CD14-positive monocyte (primary cell): ENCODE results near the gene GRPR. TPM values are rescaled to one million over a fixed set of nuclear protein-coding genes. Genes with fewer than 3 reads are reported as not detected.

Experiments used
- DNase-seq, 3 donors: peaks; one replicate each; pipeline ENCODE4 v3.0.0-alpha.2; 2011 to 2022
- H2AFZ ChIP-seq: 2 replicates; pipeline ENCODE4 v1.6.0; 2012; ENCODE audit warnings: mild to moderate bottlenecking, low read depth, low read length, inconsistent platforms; ENCODE audit not compliant: insufficient read depth, poor library complexity, severe bottlenecking
- H3K27ac ChIP-seq, 2 donors: 1 replicate in 1 of 2; 2 replicates in 1 of 2; pipeline ENCODE4 v1.5.1; 2012 to 2013; ENCODE audit warnings: low read length in 2 of 2, control low read depth in 1 of 2, inconsistent platforms in 1 of 2, low read depth in 1 of 2, mild to moderate bottlenecking in 1 of 2
- H3K27me3 ChIP-seq, 2 donors: one replicate each; pipeline versions ENCODE4 v1.6.0 to v1.6.1; 2011 to 2013; ENCODE audit warnings: low read length in 2 of 2; ENCODE audit not compliant: control insufficient read depth in 2 of 2, insufficient read depth in 2 of 2
- H3K36me3 ChIP-seq, 2 donors: replicated peaks in 1 of 2; 1 replicate in 1 of 2; 2 replicates in 1 of 2; pipeline versions ENCODE4 v1.5.1 to v1.6.1; 2012 to 2013; ENCODE audit warnings: low read length in 2 of 2, control low read depth in 1 of 2, inconsistent platforms in 1 of 2, mild to moderate bottlenecking in 1 of 2; ENCODE audit not compliant: insufficient read depth in 2 of 2, control insufficient read depth in 1 of 2
- H3K4me1 ChIP-seq, 2 donors: 1 replicate in 1 of 2; 2 replicates in 1 of 2; pipeline versions ENCODE4 v1.5.1 to v1.6.1; 2012 to 2013; ENCODE audit warnings: low read length in 2 of 2, control low read depth in 1 of 2, inconsistent platforms in 1 of 2, mild to moderate bottlenecking in 1 of 2, moderate library complexity in 1 of 2; ENCODE audit not compliant: insufficient read depth in 2 of 2, control insufficient read depth in 1 of 2
- H3K4me2 ChIP-seq: replicated peaks from 2 replicates; pipeline ENCODE3; 2012; ENCODE audit warnings: low read length, moderate library complexity, mild to moderate bottlenecking; ENCODE audit not compliant: poor library complexity, severe bottlenecking; ENCODE audit errors: extremely low read depth
- H3K4me3 ChIP-seq, 3 experiments: fragments of 200-600 bp in 1 of 3; sonication (generic) in 1 of 3; replicated peaks in 1 of 3; 1 replicate in 2 of 3; 2 replicates in 1 of 3; pipeline ENCODE4 v1.5.1; 2011 to 2013; ENCODE audit warnings: low read length in 3 of 3, mild to moderate bottlenecking in 3 of 3, control low read depth in 2 of 3, low read depth in 2 of 3, inconsistent platforms in 1 of 3, moderate library complexity in 1 of 3
- H3K79me2 ChIP-seq: 2 replicates; pipeline ENCODE4 v1.6.0; 2012; ENCODE audit warnings: mild to moderate bottlenecking, control low read depth, inconsistent platforms, low read length, moderate library complexity; ENCODE audit not compliant: insufficient read depth
- H3K9ac ChIP-seq: 2 replicates; pipeline ENCODE4 v1.6.0; 2017; ENCODE audit warnings: low read length, mild to moderate bottlenecking; ENCODE audit not compliant: insufficient read depth, poor library complexity, severe bottlenecking
- H3K9me3 ChIP-seq, 2 donors: replicated peaks in 1 of 2; 1 replicate in 1 of 2; 2 replicates in 1 of 2; pipeline versions ENCODE4 v1.5.1 to v1.6.1; 2012 to 2013; ENCODE audit warnings: low read length in 2 of 2, control low read depth in 1 of 2; ENCODE audit not compliant: control insufficient read depth in 1 of 2, insufficient read depth in 1 of 2
- H4K20me1 ChIP-seq: 2 replicates; pipeline ENCODE4 v1.6.0; 2012; ENCODE audit warnings: mild to moderate bottlenecking, low read length, control low read depth, moderate library complexity; ENCODE audit not compliant: insufficient read depth
- H3K27ac Mint-ChIP-seq, 7 donors: one replicate each; pipeline ENCODE4 v1.8.0; 2020; ENCODE audit warnings: mild to moderate bottlenecking in 7 of 7, mixed read lengths in 7 of 7, moderate library complexity in 6 of 7, inconsistent platforms in 2 of 7
- H3K27me3 Mint-ChIP-seq, 3 donors: one replicate each; pipeline ENCODE4 v1.8.0; 2021 to 2022; ENCODE audit warnings: low read depth in 3 of 3, mild to moderate bottlenecking in 3 of 3, mixed read lengths in 3 of 3, moderate library complexity in 3 of 3, inconsistent platforms in 1 of 3
- H3K36me3 Mint-ChIP-seq, 2 donors: one replicate each; pipeline ENCODE4 v1.8.0; 2020; ENCODE audit warnings: mixed read lengths in 2 of 2, inconsistent platforms in 1 of 2, mild to moderate bottlenecking in 1 of 2
- H3K4me1 Mint-ChIP-seq: one replicate; pipeline ENCODE4 v1.8.0; 2020; ENCODE audit warnings: mild to moderate bottlenecking, mixed read lengths
- H3K4me3 Mint-ChIP-seq, 2 donors: one replicate each; pipeline ENCODE4 v1.8.0; 2020; ENCODE audit warnings: mild to moderate bottlenecking in 2 of 2, mixed read lengths in 2 of 2, moderate library complexity in 1 of 2
- H3K9me3 Mint-ChIP-seq, 7 donors: one replicate each; pipeline ENCODE4 v1.8.0; 2020 to 2022; ENCODE audit warnings: mixed read lengths in 7 of 7, mild to moderate bottlenecking in 6 of 7, moderate library complexity in 6 of 7, inconsistent platforms in 2 of 7
- WGBS: methylation state at CpG from one replicate; pipeline ENCODE4 v1.1.5; 2013; ENCODE audit warnings: missing lambda C conversion rate; ENCODE audit not compliant: insufficient coverage; 5-methylcytosine and 5-hydroxymethylcytosine counted together
- intact Hi-C, 2 donors: fragments of 100-400 bp; cut with micrococcal nuclease; formaldehyde crosslinking; loops; one replicate each; pipeline versions ENCODE4 v1.15.0 to v1.15.1; 2023
- polyA plus RNA-seq, 3 donors: library from polyadenylated mRNA; depleted of rRNA in 1 of 3; unstranded in 2 of 3; stranded (reverse) in 1 of 3; fragments of 300-500 nt in 2 of 3; fragments of >200 nt in 1 of 3; fragmentation: Illumina TruSeq in 2 of 3; gene quantifications; 1 replicate in 2 of 3; 2 replicates in 1 of 3; pipeline ENCODE4 v1.2.3, GENCODE V29; 2012 to 2021
- TF ChIP-seq, protein P1 (sequence below): fragments of 200-600 bp; IDR thresholded peaks from one replicate; pipeline ENCODE4 v1.8.0; 2022; ENCODE audit warnings: antibody characterized with exemption, mild to moderate bottlenecking

Gene GRPR
- polyA plus RNA-seq, 3 donors, result 0.35 to 0.55 (median 0.46) TPM

DNA sequence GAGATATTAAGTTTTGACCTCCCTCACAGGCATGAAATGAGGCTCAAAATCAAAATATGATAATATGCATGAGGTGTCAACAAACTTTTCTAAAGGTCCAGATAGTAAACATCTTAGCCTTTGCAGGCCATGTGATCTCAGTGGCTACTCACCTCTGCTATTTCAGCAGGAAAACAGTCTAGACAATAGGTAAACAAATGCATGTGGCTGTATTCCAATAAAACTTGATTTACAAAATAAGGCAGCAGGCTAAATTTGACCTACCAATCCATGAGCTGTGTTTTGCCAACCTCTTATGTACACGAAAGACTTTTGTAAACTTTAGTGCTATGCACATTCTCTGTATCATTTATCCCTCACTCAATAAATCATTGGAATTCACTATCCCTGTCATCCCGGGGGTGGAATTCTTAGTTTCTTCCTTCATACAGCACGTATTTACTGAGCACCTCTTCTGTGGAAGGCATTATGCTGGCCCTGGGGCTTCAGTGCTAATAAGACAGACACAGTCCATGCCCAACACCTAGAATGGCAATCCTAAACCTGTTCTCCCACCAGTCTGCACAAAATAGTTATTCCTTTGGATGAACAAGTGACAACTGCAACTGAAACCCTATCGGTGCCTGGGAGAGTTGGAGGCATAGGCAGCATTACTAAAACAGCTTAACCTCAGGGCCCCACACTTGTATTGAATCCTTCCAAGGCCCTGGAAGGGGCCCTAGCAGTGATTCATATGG lies 63.8 kb downstream of the GRPR start:
- Mint-ChIP-seq H3K27ac (no peak overlapping the region), H3K4me1 (peaks cover 11% of the 10 kb centered on the region), H3K9me3 (peaks cover 0 to 12% (median 4%) of the 10 kb centered on the region in 7 donors), H3K27me3 (peaks cover 2 to 30% (median 3%) of the 10 kb centered on the region in 3 donors), H3K36me3 (peaks cover 0 to 3% of the 10 kb centered on the region in 2 donors), H3K4me3 (no peak overlapping the region)
- Histone ChIP-seq H3K36me3 (no peaks in the 10 kb centered on the region), H4K20me1 (no peaks in the 10 kb centered on the region), H3K4me1 (peaks cover 15 to 16% of the 10 kb centered on the region in 2 donors), H3K27ac (no peak overlapping the region), H3K4me2 (no peak overlapping the region), H3K79me2 (no peaks in the 10 kb centered on the region), H3K9me3 (no peaks in the 10 kb centered on the region), H3K27me3 (peaks cover 0 to 37% of the 10 kb centered on the region in 2 donors), H2AFZ (no peak overlapping the region), H3K4me3 (no peak overlapping the region), H3K9ac (no peak overlapping the region)
- no peak for DNase-seq
- intact Hi-C loops, result no loop called here
- TF ChIP-seq, protein P1, sequence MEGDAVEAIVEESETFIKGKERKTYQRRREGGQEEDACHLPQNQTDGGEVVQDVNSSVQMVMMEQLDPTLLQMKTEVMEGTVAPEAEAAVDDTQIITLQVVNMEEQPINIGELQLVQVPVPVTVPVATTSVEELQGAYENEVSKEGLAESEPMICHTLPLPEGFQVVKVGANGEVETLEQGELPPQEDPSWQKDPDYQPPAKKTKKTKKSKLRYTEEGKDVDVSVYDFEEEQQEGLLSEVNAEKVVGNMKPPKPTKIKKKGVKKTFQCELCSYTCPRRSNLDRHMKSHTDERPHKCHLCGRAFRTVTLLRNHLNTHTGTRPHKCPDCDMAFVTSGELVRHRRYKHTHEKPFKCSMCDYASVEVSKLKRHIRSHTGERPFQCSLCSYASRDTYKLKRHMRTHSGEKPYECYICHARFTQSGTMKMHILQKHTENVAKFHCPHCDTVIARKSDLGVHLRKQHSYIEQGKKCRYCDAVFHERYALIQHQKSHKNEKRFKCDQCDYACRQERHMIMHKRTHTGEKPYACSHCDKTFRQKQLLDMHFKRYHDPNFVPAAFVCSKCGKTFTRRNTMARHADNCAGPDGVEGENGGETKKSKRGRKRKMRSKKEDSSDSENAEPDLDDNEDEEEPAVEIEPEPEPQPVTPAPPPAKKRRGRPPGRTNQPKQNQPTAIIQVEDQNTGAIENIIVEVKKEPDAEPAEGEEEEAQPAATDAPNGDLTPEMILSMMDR, result no peak
- WGBS, result no CpG with 5 or more reads among the region's 4 CpGs

DNA sequence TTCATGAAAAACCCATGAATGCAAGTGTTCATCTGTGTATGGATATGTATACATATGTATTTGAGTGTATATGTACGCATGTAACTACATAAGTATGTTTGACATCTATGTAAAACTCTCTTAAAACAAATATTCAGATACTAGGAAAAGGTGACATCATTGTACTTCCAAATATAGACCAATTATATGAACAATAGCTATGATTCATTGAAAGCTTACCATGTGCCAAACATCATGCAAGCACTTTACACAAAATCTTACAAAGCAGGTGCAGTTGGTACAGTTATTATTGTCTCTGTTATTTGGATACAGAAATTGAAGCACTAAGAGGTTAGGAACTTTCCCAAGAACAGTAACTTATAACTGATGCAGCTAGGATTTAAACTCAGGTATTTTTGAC lies 65.3 kb downstream of the GRPR start:
- Histone ChIP-seq H3K9me3 (no peaks in the 10 kb centered on the region), H3K4me2 (no peak overlapping the region), H2AFZ (no peak overlapping the region), H3K79me2 (no peaks in the 10 kb centered on the region), H3K4me1 (peaks cover 15 to 16% of the 10 kb centered on the region in 2 donors), H4K20me1 (no peaks in the 10 kb centered on the region), H3K27me3 (peaks cover 0 to 45% of the 10 kb centered on the region in 2 donors), H3K9ac (no peak overlapping the region), H3K36me3 (no peaks in the 10 kb centered on the region), H3K27ac (no peak overlapping the region), H3K4me3 (no peak overlapping the region)
- peaks cover 0 to 32% (median 3%) of the 10 kb centered on the region in 3 donors for H3K27me3 Mint-ChIP-seq
- intact Hi-C loops, result no loop called here
- DNase-seq, result no peak
- TF ChIP-seq, protein P1, result no peak
- WGBS, result no CpG with 5 or more reads among the region's 1 CpG
- H3K9me3 Mint-ChIP-seq, result peaks cover 0 to 7% (median 0%) of the 10 kb centered on the region in 7 donors
- H3K36me3 Mint-ChIP-seq, result peaks cover 0 to 3% of the 10 kb centered on the region in 2 donors
- H3K4me3 Mint-ChIP-seq, result no peak overlapping the region
- peaks cover 11% of the 10 kb centered on the region for H3K4me1 Mint-ChIP-seq
- no peak overlapping the region for H3K27ac Mint-ChIP-seq
